Osteoblast (primary cell): ENCODE results near the gene CCDC7. TPM values are rescaled to one million over a fixed set of nuclear protein-coding genes. Genes with fewer than 3 reads are reported as not detected.
A peak's percentile ranks its signal among the peaks of the same experiment; 100 is the strongest.

Experiments
- DNase-seq: peaks from one replicate; pipeline ENCODE4 v3.0.0; 2011; ENCODE audit warnings: low spot score, mixed read lengths; ENCODE audit not compliant: insufficient read length; ENCODE audit errors: missing footprints
- H2AFZ ChIP-seq: 2 replicates; pipeline ENCODE4 v1.6.0; 2011; ENCODE audit warnings: mild to moderate bottlenecking, low read length
- H3K27ac ChIP-seq: 2 replicates; pipeline ENCODE4 v1.5.1; 2011; ENCODE audit warnings: mild to moderate bottlenecking, low read depth, low read length, moderate library complexity
- H3K27me3 ChIP-seq: 2 replicates; pipeline ENCODE4 v1.6.0; 2012; ENCODE audit warnings: mild to moderate bottlenecking, control low read depth, inconsistent platforms, low read length, moderate library complexity; ENCODE audit not compliant: insufficient read depth
- H3K36me3 ChIP-seq: 2 replicates; pipeline ENCODE4 v1.5.1; 2011; ENCODE audit warnings: mild to moderate bottlenecking, low read length, control low read depth, moderate library complexity; ENCODE audit not compliant: insufficient read depth
- H3K4me1 ChIP-seq: 2 replicates; pipeline ENCODE4 v1.5.1; 2011; ENCODE audit warnings: mild to moderate bottlenecking, low read length, control low read depth, moderate library complexity; ENCODE audit not compliant: insufficient read depth
- H3K4me2 ChIP-seq: 2 replicates; pipeline ENCODE4 v1.6.0; 2011; ENCODE audit warnings: mild to moderate bottlenecking, low read length; ENCODE audit not compliant: insufficient read depth
- H3K4me3 ChIP-seq: fragments of 200-600 bp; sonication (generic); 3 replicates; pipeline ENCODE4 v1.5.1; 2012; ENCODE audit warnings: mild to moderate bottlenecking, low read length, inconsistent platforms; ENCODE audit not compliant: insufficient read depth
- H3K79me2 ChIP-seq: 2 replicates; pipeline ENCODE4 v1.6.0; 2012; ENCODE audit warnings: mild to moderate bottlenecking, low read length, control low read depth, inconsistent platforms; ENCODE audit not compliant: insufficient read depth
- H3K9me3 ChIP-seq: 2 replicates; pipeline ENCODE4 v1.5.1; 2011; ENCODE audit warnings: low read depth, low read length, control low read depth
- H4K20me1 ChIP-seq: 2 replicates; pipeline ENCODE4 v1.6.0; 2012; ENCODE audit warnings: mild to moderate bottlenecking, low read length, control low read depth; ENCODE audit not compliant: insufficient read depth
- CTCF ChIP-seq: IDR thresholded peaks from 2 replicates; pipeline ENCODE4 v1.5.1; 2011; ENCODE audit warnings: mild to moderate bottlenecking, low read depth, low read length, moderate library complexity; ENCODE audit errors: extremely low read depth
- total RNA-seq: library from RNA; depleted of rRNA; stranded (reverse); fragments of >200 nt; gene quantifications from 2 replicates; pipeline ENCODE4 v1.2.3, GENCODE V29; 2012

Gene CCDC7
- total RNA-seq, 1 donor = 22.4 TPM

GRCh38 chr10:32446536-32447406 lies 831 bp downstream of the CCDC7 start:
- Histone ChIP-seq H3K27ac (peak overlapping the region; percentile 91), H3K27me3 (no peaks in the 10 kb centered on the region), H3K4me3 (peak overlapping the region; percentile 93), H3K4me1 (no peaks in the 10 kb centered on the region), H3K9me3 (no peaks in the 10 kb centered on the region), H3K4me2 (peak overlapping the region; percentile 82), H4K20me1 (no peaks in the 10 kb centered on the region), H2AFZ (peak overlapping the region; percentile 98), H3K36me3 (no peaks in the 10 kb centered on the region), H3K79me2 (peaks cover 9% of the 10 kb centered on the region)
- DNase-seq = peak; percentile 14
- no peak for TF ChIP-seq CTCF

- Histone ChIP-seq H2AFZ (no peak overlapping the region), H3K4me3 (no peak overlapping the region), H3K4me1 (no peaks in the 10 kb centered on the region), H3K36me3 (peaks cover 13% of the 10 kb centered on the region), H3K4me2 (no peak overlapping the region), H3K79me2 (no peaks in the 10 kb centered on the region), H3K9me3 (no peaks in the 10 kb centered on the region), H3K27ac (no peak overlapping the region), H3K27me3 (no peaks in the 10 kb centered on the region), H4K20me1 (no peaks in the 10 kb centered on the region)
- DNase-seq = no peak
- TF ChIP-seq CTCF = no peak
These were observed 8.2 kb downstream of the CCDC7 start for GRCh38 chr10:32454148-32454547.

GRCh38 chr10:32459051-32459698 lies 13.2 kb downstream of the CCDC7 start:
- DNase-seq = no peak

More at GRCh38 chr10:32459051-32459698, 13.2 kb downstream of the CCDC7 start:
- Histone ChIP-seq H3K4me3 (no peak overlapping the region), H3K4me1 (no peaks in the 10 kb centered on the region), H4K20me1 (no peaks in the 10 kb centered on the region), H3K27ac (no peak overlapping the region), H3K36me3 (peaks cover 13% of the 10 kb centered on the region), H3K4me2 (no peak overlapping the region), H2AFZ (no peak overlapping the region), H3K9me3 (no peaks in the 10 kb centered on the region), H3K79me2 (no peaks in the 10 kb centered on the region), H3K27me3 (no peaks in the 10 kb centered on the region)
- TF ChIP-seq CTCF = no peak
